Right lobe of liver (tissue), 4 donors: Measurements from ENCODE around the gene RANBP17.

Experiments used
- POLR2A ChIP-seq: fragments of 450-650 bp; IDR thresholded peaks from one replicate; pipeline ENCODE4 v1.6.1; 2017; ENCODE audit warnings: antibody characterized with exemption, mild to moderate bottlenecking
- TF ChIP-seq, protein P1 (sequence below), 4 donors: fragments of 200-600 bp in 3 of 4; fragments of 450-650 bp in 1 of 4; IDR thresholded peaks; one replicate each; pipeline versions ENCODE4 v1.5.1 to v1.8.0; 2016 to 2022; ENCODE audit warnings: antibody characterized with exemption in 4 of 4, mild to moderate bottlenecking in 2 of 4
- donor health status: DM: no; HTN: no; CAD: no.
- donor health status: DM: no; HTN: no; CAD: no.
- donor health status: DM: no; HTN: yes; CAD: no.

DNA sequence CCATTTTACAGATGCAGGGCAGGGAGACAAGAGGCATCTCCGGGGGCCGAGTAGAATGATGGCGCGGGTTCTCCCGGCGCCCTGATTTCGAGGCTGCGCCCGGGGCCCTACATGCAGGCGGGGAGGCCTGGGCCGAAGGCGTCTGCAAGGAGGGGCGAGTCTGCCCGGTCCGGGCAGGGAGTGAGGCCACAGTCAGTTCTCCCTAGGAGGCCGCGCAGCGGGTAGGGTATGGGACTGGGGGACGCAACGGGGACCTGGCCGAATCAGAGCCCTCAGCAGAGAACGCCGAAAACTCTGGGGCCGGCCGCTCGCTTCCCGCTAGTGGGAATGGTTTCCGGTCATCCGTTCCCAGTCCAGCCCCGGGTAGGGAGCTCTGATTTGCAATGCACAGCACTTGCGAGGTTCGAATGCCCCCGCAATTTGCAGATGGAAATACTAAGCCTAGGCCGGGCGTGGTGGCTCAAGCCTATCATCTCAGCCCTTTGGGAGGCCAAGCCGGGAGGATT is 453.6 kb downstream of the RANBP17 start:
- TF ChIP-seq, protein P1, sequence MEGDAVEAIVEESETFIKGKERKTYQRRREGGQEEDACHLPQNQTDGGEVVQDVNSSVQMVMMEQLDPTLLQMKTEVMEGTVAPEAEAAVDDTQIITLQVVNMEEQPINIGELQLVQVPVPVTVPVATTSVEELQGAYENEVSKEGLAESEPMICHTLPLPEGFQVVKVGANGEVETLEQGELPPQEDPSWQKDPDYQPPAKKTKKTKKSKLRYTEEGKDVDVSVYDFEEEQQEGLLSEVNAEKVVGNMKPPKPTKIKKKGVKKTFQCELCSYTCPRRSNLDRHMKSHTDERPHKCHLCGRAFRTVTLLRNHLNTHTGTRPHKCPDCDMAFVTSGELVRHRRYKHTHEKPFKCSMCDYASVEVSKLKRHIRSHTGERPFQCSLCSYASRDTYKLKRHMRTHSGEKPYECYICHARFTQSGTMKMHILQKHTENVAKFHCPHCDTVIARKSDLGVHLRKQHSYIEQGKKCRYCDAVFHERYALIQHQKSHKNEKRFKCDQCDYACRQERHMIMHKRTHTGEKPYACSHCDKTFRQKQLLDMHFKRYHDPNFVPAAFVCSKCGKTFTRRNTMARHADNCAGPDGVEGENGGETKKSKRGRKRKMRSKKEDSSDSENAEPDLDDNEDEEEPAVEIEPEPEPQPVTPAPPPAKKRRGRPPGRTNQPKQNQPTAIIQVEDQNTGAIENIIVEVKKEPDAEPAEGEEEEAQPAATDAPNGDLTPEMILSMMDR (IDR thresholded peaks at IDR 0.05), result no peak
- no peak for TF ChIP-seq POLR2A
